SH-SY5Y (cell line): ENCODE data around the gene SERINC5.

ENCODE experiments used
- GATA2 ChIP-seq: IDR thresholded peaks from 2 replicates; pipeline ENCODE4 v1.6.1; 2011; ENCODE audit warnings: mild to moderate bottlenecking, low read depth, low read length
- GATA3 ChIP-seq: IDR thresholded peaks from 2 replicates; pipeline ENCODE4 v1.6.1; 2011; ENCODE audit warnings: low read depth, mild to moderate bottlenecking, low read length, moderate library complexity

GRCh38 chr5:80134876-80135275, 121.0 kb downstream of the SERINC5 start:
- TF ChIP-seq GATA2 (no peak), GATA3 (no peak)
